Sigmoid colon (tissue), 4 donors: ENCODE results near the gene ZNF644.

Experiments
- CTCF ChIP-seq, 4 experiments: fragments of 450-650 bp in 3 of 4; fragments of 200-600 bp in 1 of 4; IDR thresholded peaks; one replicate each; pipeline ENCODE4 v1.5.1; 2016 to 2019; ENCODE audit warnings: antibody characterized with exemption in 4 of 4, mild to moderate bottlenecking in 3 of 4, moderate library complexity in 2 of 4
- EP300 ChIP-seq, 4 donors: sonication (generic); formaldehyde crosslinking; IDR thresholded peaks; one replicate each; pipeline ENCODE4 v1.6.1; 2017; ENCODE audit warnings: antibody characterized with exemption in 4 of 4
- POLR2A ChIP-seq, 2 donors: fragments of 450-650 bp; IDR thresholded peaks; one replicate each; pipeline ENCODE4 v1.6.1; 2016; ENCODE audit warnings: antibody characterized with exemption in 2 of 2, mild to moderate bottlenecking in 2 of 2, moderate library complexity in 2 of 2
- POLR2AphosphoS5 ChIP-seq, 4 donors: sonication (generic); formaldehyde crosslinking; IDR thresholded peaks; one replicate each; pipeline ENCODE4 v1.6.1; 2017; ENCODE audit warnings: antibody characterized with exemption in 4 of 4

GRCh38 chr1:91013302-91013701 is 8.5 kb downstream of the ZNF644 start:
- TF ChIP-seq CTCF (IDR thresholded peaks at IDR 0.05) (no peak), EP300 (IDR thresholded peaks at IDR 0.05) (no peak), POLR2A (IDR thresholded peaks at IDR 0.05) (no peak), POLR2AphosphoS5 (IDR thresholded peaks at IDR 0.05) (no peak)
